ENCODE data around the gene CAB39L. TPM values are rescaled to one million over a fixed set of nuclear protein-coding genes. Genes with fewer than 3 reads are reported as not detected.
"Not testable (repeated sequence)": the region's sequence is repeated elsewhere in the genome, so short reads cannot be mapped to it uniquely, and the experiment has no call there.

Gene CAB39L
- total RNA-seq, 2 experiments from 2014 or later, result 9.6 to 28.6 TPM

DNA sequence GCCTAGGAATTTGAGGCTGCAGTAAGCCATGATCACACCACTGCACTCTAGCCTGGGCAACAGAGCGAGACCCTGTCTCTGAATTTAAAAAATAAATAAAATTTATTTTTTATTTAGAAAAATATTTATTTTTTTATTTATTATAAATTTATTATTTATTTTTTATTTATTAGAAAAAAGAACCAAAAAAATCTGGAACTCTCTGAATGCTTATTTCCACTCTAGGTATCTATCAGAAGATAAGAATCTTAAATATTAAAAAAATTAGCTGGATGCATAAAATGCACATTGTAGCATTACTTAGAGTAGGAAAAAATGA is 113.4 kb downstream of the CAB39L start:
- no peak overlapping the region for H3K4me3 ChIP-seq (ENCODE audit: low read depth, low read length, poor library complexity, severe bottlenecking)
- H3K4me2 ChIP-seq (ENCODE audit: low read length), result no peak overlapping the region
- H3K27ac ChIP-seq (ENCODE audit: low read depth, low read length, poor library complexity, severe bottlenecking), result no peak overlapping the region
- no peaks in the 10 kb centered on the region for H3K79me2 ChIP-seq (ENCODE audit: insufficient read depth, low read depth, low read length)
- no peaks in the 10 kb centered on the region for H3K9me3 ChIP-seq (ENCODE audit: low read length)
- no peaks in the 10 kb centered on the region for H3K9me2 ChIP-seq (ENCODE audit: insufficient read depth, low read length)
- no peak overlapping the region for H2AFZ ChIP-seq (ENCODE audit: low read length)
- BruUV-seq (replicated peaks), result no TSS peak
- POLR2A ChIA-PET, result interaction anchor here (0.5 to 3.5 kb wide), 3 partner anchors 8 to 897 kb away, joined by 4 to 12 read pairs (median 5); no protein-coding TSS in a partner anchor
- intact Hi-C loops (cut with micrococcal nuclease; ENCODE audit: unreplicated experiment), result no loop called here
- DNase-seq (ENCODE audit: low spot score), result no peak
- CTCF ChIA-PET (ENCODE audit: unreplicated experiment), result no interaction called here
- TF ChIP-seq EZH2phosphoT487 (IDR thresholded peaks at IDR 0.05; ENCODE audit: borderline replicate concordance, low read depth, low read length), result no peak
- TF ChIP-seq, protein P1, sequence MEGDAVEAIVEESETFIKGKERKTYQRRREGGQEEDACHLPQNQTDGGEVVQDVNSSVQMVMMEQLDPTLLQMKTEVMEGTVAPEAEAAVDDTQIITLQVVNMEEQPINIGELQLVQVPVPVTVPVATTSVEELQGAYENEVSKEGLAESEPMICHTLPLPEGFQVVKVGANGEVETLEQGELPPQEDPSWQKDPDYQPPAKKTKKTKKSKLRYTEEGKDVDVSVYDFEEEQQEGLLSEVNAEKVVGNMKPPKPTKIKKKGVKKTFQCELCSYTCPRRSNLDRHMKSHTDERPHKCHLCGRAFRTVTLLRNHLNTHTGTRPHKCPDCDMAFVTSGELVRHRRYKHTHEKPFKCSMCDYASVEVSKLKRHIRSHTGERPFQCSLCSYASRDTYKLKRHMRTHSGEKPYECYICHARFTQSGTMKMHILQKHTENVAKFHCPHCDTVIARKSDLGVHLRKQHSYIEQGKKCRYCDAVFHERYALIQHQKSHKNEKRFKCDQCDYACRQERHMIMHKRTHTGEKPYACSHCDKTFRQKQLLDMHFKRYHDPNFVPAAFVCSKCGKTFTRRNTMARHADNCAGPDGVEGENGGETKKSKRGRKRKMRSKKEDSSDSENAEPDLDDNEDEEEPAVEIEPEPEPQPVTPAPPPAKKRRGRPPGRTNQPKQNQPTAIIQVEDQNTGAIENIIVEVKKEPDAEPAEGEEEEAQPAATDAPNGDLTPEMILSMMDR (conservative IDR thresholded peaks at IDR 0.05; ENCODE audit: low read length), result no peak
- H3K36me3 ChIP-seq (ENCODE audit: insufficient read depth, low read length), result peaks cover 54% of the 10 kb centered on the region
- no peaks in the 10 kb centered on the region for H4K20me1 ChIP-seq (ENCODE audit: insufficient read depth, low read length)
- H3K4me1 ChIP-seq (ENCODE audit: insufficient read depth, low read length, poor library complexity, severe bottlenecking), result no peaks in the 10 kb centered on the region

DNA sequence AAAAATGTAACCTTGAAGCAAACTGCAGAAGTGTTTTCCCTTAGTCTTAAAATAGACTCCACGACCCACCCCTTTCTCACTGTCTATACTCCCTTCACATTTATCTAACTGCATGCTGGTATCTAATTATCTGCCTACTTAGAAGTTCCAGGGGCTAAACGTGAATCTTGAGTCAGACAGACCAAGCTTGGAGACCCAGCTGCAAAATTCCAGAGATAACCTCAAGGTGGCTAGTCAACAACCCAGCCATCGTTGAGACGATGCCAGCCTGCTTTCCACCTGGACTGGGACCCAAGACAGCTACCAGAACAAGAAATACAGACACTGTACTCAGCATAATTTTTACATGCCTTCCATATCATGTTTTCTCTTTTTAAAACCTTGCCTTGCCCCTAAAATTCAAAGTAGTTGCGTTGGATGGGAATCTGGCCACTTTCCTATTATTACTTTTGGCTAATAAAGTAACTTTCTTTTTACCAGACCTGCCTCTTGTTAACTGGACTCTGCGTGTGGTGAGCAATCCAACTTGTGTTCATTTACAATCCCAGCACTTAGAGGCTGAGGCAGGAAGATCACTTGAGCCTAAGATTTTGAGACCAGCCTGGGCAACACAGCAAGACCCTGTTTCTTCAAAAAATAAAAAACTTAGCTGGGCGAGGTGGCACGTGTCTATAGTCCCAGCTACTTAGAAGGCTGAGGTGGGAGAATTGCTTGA is 113.9 kb downstream of the CAB39L start:
- ChIA-PET CTCF (ENCODE audit: unreplicated experiment) (no interaction called here), POLR2A (interaction anchor here (0.5 kb wide), 1 partner anchor 475 kb away, joined by 5 read pairs; no protein-coding TSS in a partner anchor)
- H4K20me1 ChIP-seq (ENCODE audit: insufficient read depth, low read length), result no peaks in the 10 kb centered on the region
- no peak for DNase-seq (ENCODE audit: low spot score)
- H3K4me3 ChIP-seq (ENCODE audit: low read depth, low read length, poor library complexity, severe bottlenecking), result no peak overlapping the region
- no peaks in the 10 kb centered on the region for H3K9me2 ChIP-seq (ENCODE audit: insufficient read depth, low read length)
- intact Hi-C loops (cut with micrococcal nuclease; ENCODE audit: unreplicated experiment), result no loop called here
- no TSS peak for BruUV-seq (replicated peaks)
- H3K4me1 ChIP-seq (ENCODE audit: insufficient read depth, low read length, poor library complexity, severe bottlenecking), result no peaks in the 10 kb centered on the region
- H3K4me2 ChIP-seq (ENCODE audit: low read length), result no peak overlapping the region
- H2AFZ ChIP-seq (ENCODE audit: low read length), result no peak overlapping the region
- no peak for TF ChIP-seq EZH2phosphoT487 (IDR thresholded peaks at IDR 0.05; ENCODE audit: borderline replicate concordance, low read depth, low read length)
- TF ChIP-seq, protein P1 (conservative IDR thresholded peaks at IDR 0.05; ENCODE audit: low read length), result no peak
- H3K27ac ChIP-seq (ENCODE audit: low read depth, low read length, poor library complexity, severe bottlenecking), result no peak overlapping the region
- H3K79me2 ChIP-seq (ENCODE audit: insufficient read depth, low read depth, low read length), result no peaks in the 10 kb centered on the region
- H3K9me3 ChIP-seq (ENCODE audit: low read length), result no peaks in the 10 kb centered on the region
- H3K36me3 ChIP-seq (ENCODE audit: insufficient read depth, low read length), result peaks cover 54% of the 10 kb centered on the region

DNA sequence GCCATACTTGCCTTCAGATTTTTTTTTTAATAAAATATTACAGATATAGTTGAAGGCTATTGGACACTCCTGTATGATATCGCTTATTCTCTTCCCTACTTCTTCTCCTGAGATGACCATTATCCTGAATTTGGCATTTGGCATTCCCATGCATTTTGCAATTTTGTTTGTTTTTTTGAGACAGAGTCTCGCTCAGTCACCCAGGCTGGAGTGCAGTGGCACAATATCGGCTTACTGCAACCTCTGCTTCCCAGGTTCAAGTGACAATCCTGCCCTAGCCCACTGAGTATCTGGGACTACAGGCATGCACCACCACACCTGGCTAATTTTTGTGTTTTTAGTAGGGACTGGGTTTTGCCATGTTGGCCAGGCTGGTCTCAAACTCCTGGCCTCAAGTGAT is 116.7 kb downstream of the CAB39L start:
- DNase-seq (ENCODE audit: low spot score); H2AFZ ChIP-seq (ENCODE audit: low read length); BruUV-seq (replicated peaks); H3K4me3 ChIP-seq (ENCODE audit: low read depth, low read length, poor library complexity, severe bottlenecking); H3K4me2 ChIP-seq (ENCODE audit: low read length); H3K9me2 ChIP-seq (ENCODE audit: insufficient read depth, low read length); H3K79me2 ChIP-seq (ENCODE audit: insufficient read depth, low read depth, low read length); H4K20me1 ChIP-seq (ENCODE audit: insufficient read depth, low read length); H3K9me3 ChIP-seq (ENCODE audit: low read length); CTCF ChIA-PET (ENCODE audit: unreplicated experiment); intact Hi-C loops (cut with micrococcal nuclease; ENCODE audit: unreplicated experiment); H3K4me1 ChIP-seq (ENCODE audit: insufficient read depth, low read length, poor library complexity, severe bottlenecking); POLR2A ChIA-PET; H3K27ac ChIP-seq (ENCODE audit: low read depth, low read length, poor library complexity, severe bottlenecking): not testable (repeated sequence)
- peaks cover 73% of the 10 kb centered on the region for H3K36me3 ChIP-seq (ENCODE audit: insufficient read depth, low read length)
